ENCODE data around the gene CFAP90. TPM values are rescaled to one million over a fixed set of nuclear protein-coding genes. Genes with fewer than 3 reads are reported as not detected.

CFAP90 gene
- total RNA-seq (2022; extraction: Qiagen RNA extraction), result 0.36 to 0.81 TPM (median 0.77 TPM) in 5 replicates

GRCh38 chr5:7850395-7851239, at the start of gene CFAP90:
Gene CFAP90, minus strand, starts transcription at chr5:7851133. Its CDS starts 112 bp downstream, at chr5:7851021.

GRCh38 chr5:7868773-7869473, 18.0 kb upstream of the CFAP90 start, which contains the start of the genes FASTKD3 and MTRR:
Gene FASTKD3, minus strand, starts transcription at chr5:7869031. Its CDS starts 948 bp downstream, at chr5:7868083.
Gene MTRR, plus strand, starts transcription at chr5:7869148. Its CDS starts 1,647 bp downstream, at chr5:7870795.

Other genes with a start within 250 kb of the CFAP90 start
- 13.3 to 18.6 TPM (median 13.7 TPM) in 5 replicates for gene FASTKD3, start 17.9 kb upstream of the CFAP90 start, total RNA-seq (2022; extraction: Qiagen RNA extraction)
- 26.6 to 40.0 TPM (median 31.8 TPM) in 5 replicates for gene MTRR, start 18.0 kb upstream of the CFAP90 start, total RNA-seq (2022; extraction: Qiagen RNA extraction)